CD14-positive monocyte (primary cell): ENCODE results near the gene AP3D1. TPM values are rescaled to one million over a fixed set of nuclear protein-coding genes. Genes with fewer than 3 reads are reported as not detected.

Experiments used
- DNase-seq, 3 donors: peaks; one replicate each; pipeline ENCODE4 v3.0.0-alpha.2; 2011 to 2022
- H2AFZ ChIP-seq: 2 replicates; pipeline ENCODE4 v1.6.0; 2012; ENCODE audit warnings: mild to moderate bottlenecking, low read depth, low read length, inconsistent platforms; ENCODE audit not compliant: insufficient read depth, poor library complexity, severe bottlenecking
- H3K27ac ChIP-seq, 2 donors: 1 replicate in 1 of 2; 2 replicates in 1 of 2; pipeline ENCODE4 v1.5.1; 2012 to 2013; ENCODE audit warnings: low read length in 2 of 2, control low read depth in 1 of 2, inconsistent platforms in 1 of 2, low read depth in 1 of 2, mild to moderate bottlenecking in 1 of 2
- H3K27me3 ChIP-seq, 2 donors: one replicate each; pipeline versions ENCODE4 v1.6.0 to v1.6.1; 2011 to 2013; ENCODE audit warnings: low read length in 2 of 2; ENCODE audit not compliant: control insufficient read depth in 2 of 2, insufficient read depth in 2 of 2
- H3K36me3 ChIP-seq, 2 donors: replicated peaks in 1 of 2; 1 replicate in 1 of 2; 2 replicates in 1 of 2; pipeline versions ENCODE4 v1.5.1 to v1.6.1; 2012 to 2013; ENCODE audit warnings: low read length in 2 of 2, control low read depth in 1 of 2, inconsistent platforms in 1 of 2, mild to moderate bottlenecking in 1 of 2; ENCODE audit not compliant: insufficient read depth in 2 of 2, control insufficient read depth in 1 of 2
- H3K4me1 ChIP-seq, 2 donors: 1 replicate in 1 of 2; 2 replicates in 1 of 2; pipeline versions ENCODE4 v1.5.1 to v1.6.1; 2012 to 2013; ENCODE audit warnings: low read length in 2 of 2, control low read depth in 1 of 2, inconsistent platforms in 1 of 2, mild to moderate bottlenecking in 1 of 2, moderate library complexity in 1 of 2; ENCODE audit not compliant: insufficient read depth in 2 of 2, control insufficient read depth in 1 of 2
- H3K4me2 ChIP-seq: replicated peaks from 2 replicates; pipeline ENCODE3; 2012; ENCODE audit warnings: low read length, moderate library complexity, mild to moderate bottlenecking; ENCODE audit not compliant: poor library complexity, severe bottlenecking; ENCODE audit errors: extremely low read depth
- H3K4me3 ChIP-seq, 3 experiments: fragments of 200-600 bp in 1 of 3; sonication (generic) in 1 of 3; replicated peaks in 1 of 3; 1 replicate in 2 of 3; 2 replicates in 1 of 3; pipeline ENCODE4 v1.5.1; 2011 to 2013; ENCODE audit warnings: low read length in 3 of 3, mild to moderate bottlenecking in 3 of 3, control low read depth in 2 of 3, low read depth in 2 of 3, inconsistent platforms in 1 of 3, moderate library complexity in 1 of 3
- H3K79me2 ChIP-seq: 2 replicates; pipeline ENCODE4 v1.6.0; 2012; ENCODE audit warnings: mild to moderate bottlenecking, control low read depth, inconsistent platforms, low read length, moderate library complexity; ENCODE audit not compliant: insufficient read depth
- H3K9ac ChIP-seq: 2 replicates; pipeline ENCODE4 v1.6.0; 2017; ENCODE audit warnings: low read length, mild to moderate bottlenecking; ENCODE audit not compliant: insufficient read depth, poor library complexity, severe bottlenecking
- H3K9me3 ChIP-seq, 2 donors: replicated peaks in 1 of 2; 1 replicate in 1 of 2; 2 replicates in 1 of 2; pipeline versions ENCODE4 v1.5.1 to v1.6.1; 2012 to 2013; ENCODE audit warnings: low read length in 2 of 2, control low read depth in 1 of 2; ENCODE audit not compliant: control insufficient read depth in 1 of 2, insufficient read depth in 1 of 2
- H4K20me1 ChIP-seq: 2 replicates; pipeline ENCODE4 v1.6.0; 2012; ENCODE audit warnings: mild to moderate bottlenecking, low read length, control low read depth, moderate library complexity; ENCODE audit not compliant: insufficient read depth
- H3K27ac Mint-ChIP-seq, 7 donors: one replicate each; pipeline ENCODE4 v1.8.0; 2020; ENCODE audit warnings: mild to moderate bottlenecking in 7 of 7, mixed read lengths in 7 of 7, moderate library complexity in 6 of 7, inconsistent platforms in 2 of 7
- H3K27me3 Mint-ChIP-seq, 3 donors: one replicate each; pipeline ENCODE4 v1.8.0; 2021 to 2022; ENCODE audit warnings: low read depth in 3 of 3, mild to moderate bottlenecking in 3 of 3, mixed read lengths in 3 of 3, moderate library complexity in 3 of 3, inconsistent platforms in 1 of 3
- H3K36me3 Mint-ChIP-seq, 2 donors: one replicate each; pipeline ENCODE4 v1.8.0; 2020; ENCODE audit warnings: mixed read lengths in 2 of 2, inconsistent platforms in 1 of 2, mild to moderate bottlenecking in 1 of 2
- H3K4me1 Mint-ChIP-seq: one replicate; pipeline ENCODE4 v1.8.0; 2020; ENCODE audit warnings: mild to moderate bottlenecking, mixed read lengths
- H3K4me3 Mint-ChIP-seq, 2 donors: one replicate each; pipeline ENCODE4 v1.8.0; 2020; ENCODE audit warnings: mild to moderate bottlenecking in 2 of 2, mixed read lengths in 2 of 2, moderate library complexity in 1 of 2
- H3K9me3 Mint-ChIP-seq, 7 donors: one replicate each; pipeline ENCODE4 v1.8.0; 2020 to 2022; ENCODE audit warnings: mixed read lengths in 7 of 7, mild to moderate bottlenecking in 6 of 7, moderate library complexity in 6 of 7, inconsistent platforms in 2 of 7
- CTCF ChIP-seq: fragments of 200-600 bp; IDR thresholded peaks from one replicate; pipeline ENCODE4 v1.8.0; 2022; ENCODE audit warnings: antibody characterized with exemption, mild to moderate bottlenecking
- WGBS: methylation state at CpG from one replicate; pipeline ENCODE4 v1.1.5; 2013; ENCODE audit warnings: missing lambda C conversion rate; ENCODE audit not compliant: insufficient coverage; 5-methylcytosine and 5-hydroxymethylcytosine counted together
- intact Hi-C, 2 donors: fragments of 100-400 bp; cut with micrococcal nuclease; formaldehyde crosslinking; loops; one replicate each; pipeline versions ENCODE4 v1.15.0 to v1.15.1; 2023
- polyA plus RNA-seq, 3 donors: library from polyadenylated mRNA; depleted of rRNA in 1 of 3; unstranded in 2 of 3; stranded (reverse) in 1 of 3; fragments of 300-500 nt in 2 of 3; fragments of >200 nt in 1 of 3; fragmentation: Illumina TruSeq in 2 of 3; gene quantifications; 1 replicate in 2 of 3; 2 replicates in 1 of 3; pipeline ENCODE4 v1.2.3, GENCODE V29; 2012 to 2021

AP3D1 gene
- polyA plus RNA-seq, 3 donors, result 9.6 to 105 (median 12.4) TPM

- no peak for TF ChIP-seq CTCF
- Histone ChIP-seq H3K9ac (no peak overlapping the region), H2AFZ (no peak overlapping the region), H3K36me3 (peaks cover 10 to 31% of the 10 kb centered on the region in 2 donors), H3K27me3 (no peaks in the 10 kb centered on the region), H3K4me1 (peaks cover 16 to 17% of the 10 kb centered on the region in 2 donors), H3K9me3 (no peaks in the 10 kb centered on the region), H3K79me2 (peaks cover 93% of the 10 kb centered on the region), H3K4me3 (no peak overlapping the region), H3K4me2 (no peak overlapping the region), H3K27ac (peak overlapping the region in 1 of 2 donors; percentile 26), H4K20me1 (peaks cover 86% of the 10 kb centered on the region)
- intact Hi-C loops, result no loop called here
- H3K27ac Mint-ChIP-seq, result peak overlapping the region in 5 of 7 donors; percentile 15 to 80 (median 68)
- peaks cover 14 to 29% of the 10 kb centered on the region in 2 donors for H3K36me3 Mint-ChIP-seq
- WGBS, result 94% methylated on average over 20 of the region's 21 CpGs
- peaks cover 0 to 3% (median 0%) of the 10 kb centered on the region in 3 donors for H3K27me3 Mint-ChIP-seq
- no peak overlapping the region for H3K4me3 Mint-ChIP-seq
- no peak for DNase-seq
- H3K4me1 Mint-ChIP-seq, result peaks cover 31% of the 10 kb centered on the region
- H3K9me3 Mint-ChIP-seq, result no peaks in the 10 kb centered on the region
Measured at GRCh38 chr19:2173388-2173766, 22.0 kb upstream of the AP3D1 start.

GRCh38 chr19:2171349-2172145, 20.2 kb upstream of the AP3D1 start:
- Histone ChIP-seq H3K4me1 (peaks cover 34% of the 10 kb centered on the region in 2 donors), H3K79me2 (peaks cover 90% of the 10 kb centered on the region), H3K4me2 (no peak overlapping the region), H4K20me1 (peaks cover 76% of the 10 kb centered on the region), H2AFZ (no peak overlapping the region), H3K9ac (no peak overlapping the region), H3K27ac (peak overlapping the region in 1 of 2 donors; percentile 94), H3K9me3 (no peaks in the 10 kb centered on the region), H3K27me3 (no peaks in the 10 kb centered on the region), H3K4me3 (no peak overlapping the region), H3K36me3 (peaks cover 6 to 25% of the 10 kb centered on the region in 2 donors)
- H3K27ac Mint-ChIP-seq, result peak overlapping the region in 6 of 7 donors; percentile 13 to 100 (median 60)
- intact Hi-C loops, result no loop called here
- H3K4me3 Mint-ChIP-seq, result no peak overlapping the region
- H3K4me1 Mint-ChIP-seq, result peaks cover 49% of the 10 kb centered on the region
- DNase-seq, result peak in 1 of 3 donors; percentile 56
- peak; percentile 22 for TF ChIP-seq CTCF
- 79% methylated on average over 27 of the region's 27 CpGs for WGBS
- H3K27me3 Mint-ChIP-seq, result peaks cover 0 to 3% (median 0%) of the 10 kb centered on the region in 3 donors
- peaks cover 0 to 2% (median 0%) of the 10 kb centered on the region in 7 donors for H3K9me3 Mint-ChIP-seq
- peaks cover 19 to 29% of the 10 kb centered on the region in 2 donors for H3K36me3 Mint-ChIP-seq
